HepG2 (cell line): ENCODE data around the gene NECTIN2.
"Not testable (repeated sequence)": the region's sequence is repeated elsewhere in the genome, so short reads cannot be mapped to it uniquely, and the experiment has no call there.

ENCODE experiments used
- CTCF ChIP-seq: sonication (generic); formaldehyde crosslinking; IDR thresholded peaks from 2 replicates; pipeline ENCODE4 v1.5.0; 2020; ENCODE audit warnings: mild to moderate bottlenecking, missing genetic modification reagents, moderate library complexity
- E2F1 ChIP-seq: sonication (generic); formaldehyde crosslinking; IDR thresholded peaks from 2 replicates; pipeline ENCODE4 v1.5.0; 2020; ENCODE audit warnings: missing genetic modification reagents
- FOXM1 ChIP-seq: sonication (generic); formaldehyde crosslinking; IDR thresholded peaks from 2 replicates; pipeline ENCODE4 v1.5.0; 2020; ENCODE audit warnings: missing genetic modification reagents
- HOXA5 ChIP-seq: sonication (generic); formaldehyde crosslinking; IDR thresholded peaks from 2 replicates; pipeline ENCODE4 v1.4.0; 2020; ENCODE audit warnings: missing genetic modification reagents
- NFKBIZ ChIP-seq: IDR thresholded peaks from 2 replicates; pipeline ENCODE4 v1.6.1; 2018; ENCODE audit warnings: missing genetic modification reagents, missing compliant biosample characterization
- PBX2 ChIP-seq: IDR thresholded peaks from 2 replicates; pipeline ENCODE4 v1.6.1; 2016; ENCODE audit warnings: control low read depth
- PRDM15 ChIP-seq: sonication (generic); formaldehyde crosslinking; IDR thresholded peaks from 2 replicates; pipeline ENCODE4 v1.4.0; 2020; ENCODE audit warnings: missing genetic modification reagents
- SNAPC5 ChIP-seq: sonication (generic); formaldehyde crosslinking; IDR thresholded peaks from 2 replicates; pipeline ENCODE4 v1.8.1; 2023; ENCODE audit warnings: mild to moderate bottlenecking, missing genetic modification reagents, borderline replicate concordance
- TCF12 ChIP-seq, 2 experiments: fragments of 450-650 bp in 1 of 2; sonication (generic) in 1 of 2; formaldehyde crosslinking in 1 of 2; IDR thresholded peaks; 2 replicates each; pipeline versions ENCODE4 v1.6.1 to v1.8.0; 2017 to 2022; ENCODE audit warnings: antibody characterized with exemption in 1 of 2, mild to moderate bottlenecking in 1 of 2, missing genetic modification reagents in 1 of 2, moderate library complexity in 1 of 2
- YY1 ChIP-seq: IDR thresholded peaks from 2 replicates; pipeline ENCODE4 v1.6.1; 2011; ENCODE audit warnings: low read length, low read depth, moderate library complexity, mild to moderate bottlenecking; ENCODE audit not compliant: insufficient read depth, insufficient replicate concordance
- ZBTB33 ChIP-seq: sonication (generic); formaldehyde crosslinking; IDR thresholded peaks from 2 replicates; pipeline ENCODE4 v1.4.0; 2020; ENCODE audit warnings: missing genetic modification reagents
- ZNF607 ChIP-seq: sonication (generic); formaldehyde crosslinking; IDR thresholded peaks from 2 replicates; pipeline ENCODE4 v1.5.1; 2020; ENCODE audit warnings: missing genetic modification reagents, mild to moderate bottlenecking, borderline replicate concordance
- ZNF670 ChIP-seq: sonication (generic); formaldehyde crosslinking; IDR thresholded peaks from 2 replicates; pipeline ENCODE4 v1.8.0; 2022; ENCODE audit warnings: mild to moderate bottlenecking, missing genetic modification reagents, borderline replicate concordance

- not testable (repeated sequence) for TF ChIP-seq E2F1; ZBTB33 (CRISPR knock-in tag); HOXA5 (CRISPR knock-in tag); SNAPC5; PBX2 (CRISPR knock-in tag); PRDM15 (CRISPR knock-in tag); FOXM1 (CRISPR knock-in tag); ZNF607 (CRISPR knock-in tag); CTCF; NFKBIZ (CRISPR knock-in tag); TCF12 (IDR thresholded peaks at IDR 0.05); TCF12 (CRISPR knock-in tag; IDR thresholded peaks at IDR 0.05); ZNF670; YY1
Measured at GRCh38 chr19:44911896-44912295, 65.8 kb downstream of the NECTIN2 start.
